ENCODE data around the gene ARHGAP27.
"Not testable (repeated sequence)": the region's sequence is repeated elsewhere in the genome, so short reads cannot be mapped to it uniquely, and the experiment has no call there.

The ARHGAP27 gene

GRCh38 chr17:45445901-45446743, 13.5 kb upstream of the ARHGAP27 start:
- DNase-seq, result peak; percentile 49

GRCh38 chr17:45444856-45445820, 12.5 kb upstream of the ARHGAP27 start:
- not testable (repeated sequence) for DNase-seq

- not testable (repeated sequence) for DNase-seq
Observed at GRCh38 chr17:45444301-45444700, 11.6 kb upstream of the ARHGAP27 start.

- DNase-seq, result not testable (repeated sequence)
Observed at GRCh38 chr17:45443371-45444260, 10.9 kb upstream of the ARHGAP27 start.

- DNase-seq, result no peak
Observed at GRCh38 chr17:45441526-45442310, 9.0 kb upstream of the ARHGAP27 start.

- not testable (repeated sequence) for DNase-seq
Observed at GRCh38 chr17:45440839-45441515, 8.3 kb upstream of the ARHGAP27 start.

GRCh38 chr17:45440161-45440778, 7.6 kb upstream of the ARHGAP27 start:
- peak; percentile 16 for DNase-seq

GRCh38 chr17:45438931-45439610, 6.4 kb upstream of the ARHGAP27 start:
- no peak for DNase-seq

GRCh38 chr17:45437465-45438283, 5.0 kb upstream of the ARHGAP27 start:
- no peak for DNase-seq

GRCh38 chr17:45436625-45437464, 4.2 kb upstream of the ARHGAP27 start:
- no peak for DNase-seq

GRCh38 chr17:45436161-45436560, 3.5 kb upstream of the ARHGAP27 start:
- DNase-seq, result no peak

GRCh38 chr17:45435481-45435880, 2.8 kb upstream of the ARHGAP27 start:
- no peak for DNase-seq

- DNase-seq, result no peak
Observed at GRCh38 chr17:45433159-45433535, 477 bp upstream of the ARHGAP27 start.

- peak; percentile 66 for DNase-seq
Observed at GRCh38 chr17:45431531-45432404, 902 bp downstream of the ARHGAP27 start.

GRCh38 chr17:45430738-45431530, 1.7 kb downstream of the ARHGAP27 start:
- no peak for DNase-seq
